GM19397 (cell line): ENCODE measurements around the gene TMEM132E.
"Not testable (repeated sequence)": the region's sequence is repeated elsewhere in the genome, so short reads cannot be mapped to it uniquely, and the experiment has no call there.

Experiments
- ATAC-seq: cut with Tn5 transposase; IDR thresholded peaks from one replicate; pipeline ENCODE4 v1.9.1; 2021; ENCODE audit warnings: mild to moderate bottlenecking, moderate library complexity; ENCODE audit not compliant: unreplicated experiment

TMEM132E gene

GRCh38 chr17:34579017-34579946 lies at the start of gene TMEM132E:
Gene TMEM132E (plus strand): TSS chr17:34579582. CDS start chr17:34581077, 1,495 bp downstream.
- ATAC-seq: no peak

- no peak for ATAC-seq
Measured at GRCh38 chr17:34530918-34531317, 48.5 kb upstream of the TMEM132E start.

GRCh38 chr17:34532281-34533065 lies 46.9 kb upstream of the TMEM132E start:
- ATAC-seq: no peak

GRCh38 chr17:34533806-34534527 lies 45.4 kb upstream of the TMEM132E start:
- ATAC-seq: no peak

GRCh38 chr17:34537445-34537844 lies 41.9 kb upstream of the TMEM132E start:
- ATAC-seq: no peak

GRCh38 chr17:34538582-34538981 lies 40.8 kb upstream of the TMEM132E start:
- not testable (repeated sequence) for ATAC-seq

- ATAC-seq: no peak
Measured at GRCh38 chr17:34539881-34540280, 39.5 kb upstream of the TMEM132E start.

- no peak for ATAC-seq
Measured at GRCh38 chr17:34542700-34543336, 36.6 kb upstream of the TMEM132E start.

GRCh38 chr17:34547453-34548063 lies 31.8 kb upstream of the TMEM132E start:
- ATAC-seq: no peak

GRCh38 chr17:34549966-34550365 lies 29.4 kb upstream of the TMEM132E start:
- no peak for ATAC-seq

GRCh38 chr17:34553907-34554306 lies 25.5 kb upstream of the TMEM132E start:
- no peak for ATAC-seq

GRCh38 chr17:34556384-34556783 lies 23.0 kb upstream of the TMEM132E start:
- no peak for ATAC-seq

GRCh38 chr17:34556931-34557330 lies 22.5 kb upstream of the TMEM132E start:
- no peak for ATAC-seq

- no peak for ATAC-seq
Measured at GRCh38 chr17:34561328-34561727, 18.1 kb upstream of the TMEM132E start.

- ATAC-seq: no peak
Measured at GRCh38 chr17:34562387-34562786, 17.0 kb upstream of the TMEM132E start.

- no peak for ATAC-seq
Measured at GRCh38 chr17:34565713-34566112, 13.7 kb upstream of the TMEM132E start.

- ATAC-seq: no peak
Measured at GRCh38 chr17:34566201-34566600, 13.2 kb upstream of the TMEM132E start.

- ATAC-seq: no peak
Measured at GRCh38 chr17:34566873-34567272, 12.5 kb upstream of the TMEM132E start.

GRCh38 chr17:34567691-34568465 lies 11.5 kb upstream of the TMEM132E start:
- ATAC-seq: no peak
